Measurements from ENCODE around the gene C5orf58.

Gene C5orf58

GRCh38 chr5:170292179-170293104 lies 59.7 kb downstream of the C5orf58 start:
- peaks cover 54% of the 10 kb centered on the region for H3K27me3 ChIP-seq (ENCODE audit: insufficient read depth, low read depth, severe bottlenecking)
- TF ChIP-seq CTCF (IDR thresholded peaks at IDR 0.05; ENCODE audit: low read depth, low read length), result no peak

GRCh38 chr5:170293273-170293672 lies 60.5 kb downstream of the C5orf58 start:
- H3K4me3 ChIP-seq (ENCODE audit: low read depth, low read length), result no peak overlapping the region
- no peak for TF ChIP-seq CTCF (IDR thresholded peaks at IDR 0.05; ENCODE audit: low read depth, low read length)
- H3K9me3 ChIP-seq (ENCODE audit: severe bottlenecking), result no peaks in the 10 kb centered on the region
- peaks cover 57% of the 10 kb centered on the region for H3K27me3 ChIP-seq (ENCODE audit: insufficient read depth, low read depth, severe bottlenecking)
- no peak for DNase-seq
- no peaks in the 10 kb centered on the region for H3K36me3 ChIP-seq
- H3K27ac ChIP-seq, result no peak overlapping the region

More at GRCh38 chr5:170292179-170293104, 59.7 kb downstream of the C5orf58 start:
- Histone ChIP-seq H3K9me3 (ENCODE audit: severe bottlenecking) (no peaks in the 10 kb centered on the region), H3K4me3 (ENCODE audit: low read depth, low read length) (no peak overlapping the region), H3K36me3 (no peaks in the 10 kb centered on the region), H3K27ac (no peak overlapping the region)
- DNase-seq, result no peak

- no peak for DNase-seq
- TF ChIP-seq CTCF (IDR thresholded peaks at IDR 0.05; ENCODE audit: low read depth, low read length), result no peak
- H3K36me3 ChIP-seq, result no peaks in the 10 kb centered on the region
- H3K4me3 ChIP-seq (ENCODE audit: low read depth, low read length), result no peak overlapping the region
- H3K9me3 ChIP-seq (ENCODE audit: severe bottlenecking), result no peaks in the 10 kb centered on the region
- H3K27me3 ChIP-seq (ENCODE audit: insufficient read depth, low read depth, severe bottlenecking), result peaks cover 55% of the 10 kb centered on the region
- no peak overlapping the region for H3K27ac ChIP-seq
Observed at GRCh38 chr5:170294057-170294456, 61.3 kb downstream of the C5orf58 start.

- no peaks in the 10 kb centered on the region for H3K36me3 ChIP-seq
- H3K27ac ChIP-seq, result no peak overlapping the region
- no peak for DNase-seq
- peaks cover 58% of the 10 kb centered on the region for H3K27me3 ChIP-seq (ENCODE audit: insufficient read depth, low read depth, severe bottlenecking)
- H3K4me3 ChIP-seq (ENCODE audit: low read depth, low read length), result no peak overlapping the region
- no peaks in the 10 kb centered on the region for H3K9me3 ChIP-seq (ENCODE audit: severe bottlenecking)
- TF ChIP-seq CTCF (IDR thresholded peaks at IDR 0.05; ENCODE audit: low read depth, low read length), result no peak
Observed at GRCh38 chr5:170294556-170294955, 61.8 kb downstream of the C5orf58 start.
